ENCODE results near the gene TMIGD1.

TMIGD1 gene

GRCh38 chr17:30278032-30278431 lies 55.8 kb downstream of the TMIGD1 start:
- DNase-seq: no peak

GRCh38 chr17:30275911-30276310 lies 57.9 kb downstream of the TMIGD1 start:
- no peak for DNase-seq

GRCh38 chr17:30274887-30275286 lies 59.0 kb downstream of the TMIGD1 start:
- no peak for DNase-seq

- DNase-seq: no peak
Measured at GRCh38 chr17:30273373-30273772, 60.5 kb downstream of the TMIGD1 start.

- DNase-seq: no peak
Measured at GRCh38 chr17:30271102-30271501, 62.8 kb downstream of the TMIGD1 start.

GRCh38 chr17:30267625-30268024 lies 66.2 kb downstream of the TMIGD1 start:
- no peak for DNase-seq

Measured in DMS 273 treated with DMSO at 0.1 percent for 48 hours (cell line).